Thoracic aorta (tissue), 2 donors: ENCODE measurements around the gene MLYCD. TPM values are rescaled to one million over a fixed set of nuclear protein-coding genes. Genes with fewer than 3 reads are reported as not detected.

Experiments
- ATAC-seq: fragments of 150-250 bp; one replicate; pipeline ENCODE4 v1.8.0; 2017; ENCODE audit warnings: low read depth; ENCODE audit not compliant: insufficient number of reproducible peaks, low FRiP score
- DNase-seq: peaks from one replicate; pipeline ENCODE4 v3.0.0-alpha.2; 2020; ENCODE audit warnings: low spot score
- H3K27ac ChIP-seq, 2 donors: fragments of 200-600 bp; sonication (generic); 1 replicate in 1 of 2; 2 replicates in 1 of 2; pipeline ENCODE4 v1.5.1; 2016; ENCODE audit warnings: mild to moderate bottlenecking in 2 of 2, moderate library complexity in 2 of 2
- H3K27me3 ChIP-seq: fragments of 200-600 bp; sonication (generic); replicated peaks from 2 replicates; pipeline ENCODE4 v1.6.0; 2016; ENCODE audit warnings: mild to moderate bottlenecking; ENCODE audit not compliant: insufficient read depth
- H3K36me3 ChIP-seq: fragments of 200-600 bp; sonication (generic); one replicate; pipeline ENCODE4 v1.5.1; 2016
- H3K4me1 ChIP-seq, 2 donors: fragments of 200-600 bp; sonication (generic); 1 replicate in 1 of 2; 2 replicates in 1 of 2; pipeline versions ENCODE4 v1.5.1 to v1.6.0; 2016; ENCODE audit warnings: low read depth in 2 of 2, mild to moderate bottlenecking in 1 of 2; ENCODE audit not compliant: control insufficient read depth in 1 of 2
- H3K4me3 ChIP-seq: fragments of 200-600 bp; sonication (generic); 2 replicates; pipeline ENCODE4 v1.5.1; 2016; ENCODE audit warnings: mild to moderate bottlenecking
- H3K9me3 ChIP-seq: fragments of 200-600 bp; sonication (generic); 2 replicates; pipeline ENCODE4 v1.5.1; 2016
- CTCF ChIP-seq: fragments of 200-600 bp; sonication (generic); IDR thresholded peaks from one replicate; pipeline ENCODE4 v1.5.1; 2019; ENCODE audit warnings: antibody characterized with exemption
- total RNA-seq, 2 donors: library from RNA; depleted of rRNA; stranded (reverse); fragments of >200 nt; gene quantifications; one replicate each; pipeline versions ENCODE4 v1.1.0 to v1.2.3, GENCODE V29; 2016

MLYCD gene
- total RNA-seq, 2 donors from 2014 or later = 14.1 to 23.6 TPM

- TF ChIP-seq CTCF = peak; percentile 73
- Histone ChIP-seq H3K9me3 (no peaks in the 10 kb centered on the region), H3K4me3 (no peak overlapping the region), H3K4me1 (peaks cover 14 to 36% of the 10 kb centered on the region in 2 donors), H3K27me3 (no peaks in the 10 kb centered on the region), H3K36me3 (peaks cover 32% of the 10 kb centered on the region), H3K27ac (no peak overlapping the region)
- ATAC-seq (no peak), DNase-seq (peak; percentile 33)
Measured at GRCh38 chr16:83956336-83957289, 57.7 kb downstream of the MLYCD start.

GRCh38 chr16:83957296-83957855, 58.5 kb downstream of the MLYCD start:
- peaks cover 39% of the 10 kb centered on the region for H3K36me3 ChIP-seq
- H3K27me3 ChIP-seq = no peaks in the 10 kb centered on the region
- no peak overlapping the region for H3K27ac ChIP-seq
- no peak for TF ChIP-seq CTCF
- no peak for DNase-seq
- peaks cover 14 to 33% of the 10 kb centered on the region in 2 donors for H3K4me1 ChIP-seq
- no peak for ATAC-seq
- H3K4me3 ChIP-seq = no peak overlapping the region
- no peaks in the 10 kb centered on the region for H3K9me3 ChIP-seq

- no peak for TF ChIP-seq CTCF
- Histone ChIP-seq H3K9me3 (no peaks in the 10 kb centered on the region), H3K4me3 (no peak overlapping the region), H3K36me3 (peaks cover 40% of the 10 kb centered on the region), H3K27me3 (no peaks in the 10 kb centered on the region), H3K4me1 (peaks cover 9 to 29% of the 10 kb centered on the region in 2 donors), H3K27ac (no peak overlapping the region)
- DNase-seq (no peak), ATAC-seq (no peak)
Measured at GRCh38 chr16:83958137-83958845, 59.4 kb downstream of the MLYCD start.

GRCh38 chr16:83958846-83959565, 60.1 kb downstream of the MLYCD start:
- Histone ChIP-seq H3K27ac (no peak overlapping the region), H3K27me3 (no peaks in the 10 kb centered on the region), H3K4me3 (no peak overlapping the region), H3K36me3 (peaks cover 43% of the 10 kb centered on the region), H3K4me1 (peaks cover 9 to 24% of the 10 kb centered on the region in 2 donors), H3K9me3 (no peaks in the 10 kb centered on the region)
- TF ChIP-seq CTCF = no peak
- no peak for DNase-seq
- no peak for ATAC-seq
